Measurements from ENCODE around the gene C16orf86. TPM values are rescaled to one million over a fixed set of nuclear protein-coding genes. Genes with fewer than 3 reads are reported as not detected.

Gene C16orf86
- total RNA-seq, 1 experiment from 2014 or later: 0.79 TPM

DNA sequence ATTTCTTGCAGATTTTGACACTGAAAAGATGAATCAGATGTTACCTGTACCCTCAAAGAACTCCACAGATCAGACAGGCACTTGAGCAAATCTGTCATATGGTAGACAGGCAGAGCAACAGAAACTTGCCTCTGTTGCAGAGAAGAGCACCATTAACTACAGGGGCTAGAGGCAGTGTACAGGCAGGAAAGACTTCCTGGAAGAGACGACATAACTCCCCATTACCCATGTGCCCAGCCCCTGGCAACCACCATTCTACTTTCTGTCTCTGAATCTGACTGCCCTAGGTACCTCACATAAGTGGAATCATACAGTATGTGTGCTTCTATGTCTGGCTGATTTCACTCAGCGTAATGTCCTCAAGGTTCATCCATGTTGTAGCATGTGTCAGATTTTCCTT is 37.0 kb downstream of the C16orf86 start:
- intact Hi-C loops (cut with micrococcal nuclease): no loop called here
- H3K9me2 ChIP-seq (ENCODE audit: insufficient read depth): no peaks in the 10 kb centered on the region
- no peak overlapping the region for H2AFZ ChIP-seq (ENCODE audit: low read depth, low read length, poor library complexity, severe bottlenecking)
- peaks cover 53% of the 10 kb centered on the region for H3K79me2 ChIP-seq (ENCODE audit: insufficient read depth, low read length)
- H3K36me3 ChIP-seq (ENCODE audit: control insufficient read depth in 1 of 2, insufficient read depth in 2 of 2, low read length in 2 of 2): no peaks in the 10 kb centered on the region
- H3K27me3 ChIP-seq (ENCODE audit: insufficient read depth, low read length): no peaks in the 10 kb centered on the region
- H3K4me1 ChIP-seq (ENCODE audit: control insufficient read depth in 1 of 2, insufficient read depth in 2 of 2, low read length in 2 of 2): no peaks in the 10 kb centered on the region
- ChIA-PET POLR2A (no interaction called here), CTCF (no interaction called here), RAD21 (ENCODE audit: low non-redundant PET in 1 of 2, low total read pairs in 2 of 2, uncharacterized antibody in 2 of 2, unreplicated experiment in 2 of 2) (no interaction called here)
- DNase-seq (ENCODE audit: low read depth, low spot score): no peak
- no peak overlapping the region for H3K27ac ChIP-seq (ENCODE audit: low read depth, low read length)
- H3K9ac ChIP-seq (ENCODE audit: low read length): no peak overlapping the region
- BruUV-seq (replicated peaks): no TSS peak
- H3K4me2 ChIP-seq (ENCODE audit: low read length): no peak overlapping the region
- H3K4me3 ChIP-seq (replicated peaks in 1 of 2; ENCODE audit: low read depth in 1 of 2, low read length in 2 of 2): no peak overlapping the region
- peaks cover 0 to 5% of the 10 kb centered on the region in 2 experiments; a peak in 1 of 4 replicates for H3K9me3 ChIP-seq (ENCODE audit: control insufficient read depth in 1 of 2, insufficient read depth in 1 of 2, low read depth in 1 of 2, low read length in 2 of 2)
- no peak for TF ChIP-seq ELF1 (IDR thresholded peaks at IDR 0.05; ENCODE audit: borderline replicate concordance, low read depth)
- no peak for TF ChIP-seq ZFX (IDR thresholded peaks at IDR 0.05)
- TF ChIP-seq SP1 (IDR thresholded peaks at IDR 0.05; ENCODE audit: low read depth): no peak
- TF ChIP-seq, protein P1, sequence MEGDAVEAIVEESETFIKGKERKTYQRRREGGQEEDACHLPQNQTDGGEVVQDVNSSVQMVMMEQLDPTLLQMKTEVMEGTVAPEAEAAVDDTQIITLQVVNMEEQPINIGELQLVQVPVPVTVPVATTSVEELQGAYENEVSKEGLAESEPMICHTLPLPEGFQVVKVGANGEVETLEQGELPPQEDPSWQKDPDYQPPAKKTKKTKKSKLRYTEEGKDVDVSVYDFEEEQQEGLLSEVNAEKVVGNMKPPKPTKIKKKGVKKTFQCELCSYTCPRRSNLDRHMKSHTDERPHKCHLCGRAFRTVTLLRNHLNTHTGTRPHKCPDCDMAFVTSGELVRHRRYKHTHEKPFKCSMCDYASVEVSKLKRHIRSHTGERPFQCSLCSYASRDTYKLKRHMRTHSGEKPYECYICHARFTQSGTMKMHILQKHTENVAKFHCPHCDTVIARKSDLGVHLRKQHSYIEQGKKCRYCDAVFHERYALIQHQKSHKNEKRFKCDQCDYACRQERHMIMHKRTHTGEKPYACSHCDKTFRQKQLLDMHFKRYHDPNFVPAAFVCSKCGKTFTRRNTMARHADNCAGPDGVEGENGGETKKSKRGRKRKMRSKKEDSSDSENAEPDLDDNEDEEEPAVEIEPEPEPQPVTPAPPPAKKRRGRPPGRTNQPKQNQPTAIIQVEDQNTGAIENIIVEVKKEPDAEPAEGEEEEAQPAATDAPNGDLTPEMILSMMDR (IDR thresholded peaks at IDR 0.05 in 2 of 3, conservative IDR thresholded peaks at IDR 0.05 in 1 of 3; ENCODE audit: borderline replicate concordance in 1 of 3, insufficient read depth in 1 of 3, low read depth in 2 of 3, low read length in 2 of 3): no peak
- no peak for TF ChIP-seq POLR2A (IDR thresholded peaks at IDR 0.05; ENCODE audit: borderline replicate concordance, extremely low read depth, insufficient read depth, insufficient read length)
- no peak for TF ChIP-seq POLR2AphosphoS5 (IDR thresholded peaks at IDR 0.05; ENCODE audit: low read depth, low read length)
- no peak for TF ChIP-seq CBX3 (IDR thresholded peaks at IDR 0.05; ENCODE audit: low read depth)
- no peak for TF ChIP-seq RAD21 (IDR thresholded peaks at IDR 0.05; ENCODE audit: low read depth)
- no peak for TF ChIP-seq TCF7L2 (IDR thresholded peaks at IDR 0.05; ENCODE audit: borderline replicate concordance, extremely low read depth, insufficient read depth, insufficient read length)
- no peak for TF ChIP-seq EZH2phosphoT487 (IDR thresholded peaks at IDR 0.05; ENCODE audit: borderline replicate concordance)
- ATAC-seq: no peak
- H4K20me1 ChIP-seq (ENCODE audit: insufficient read depth): no peaks in the 10 kb centered on the region

Data from HCT116 (cell line).